ENCODE results near the gene WDR35.
A peak's percentile ranks its signal among the peaks of the same experiment; 100 is the strongest.
"Not testable (repeated sequence)": the region's sequence is repeated elsewhere in the genome, so short reads cannot be mapped to it uniquely, and the experiment has no call there.

Gene WDR35

DNA sequence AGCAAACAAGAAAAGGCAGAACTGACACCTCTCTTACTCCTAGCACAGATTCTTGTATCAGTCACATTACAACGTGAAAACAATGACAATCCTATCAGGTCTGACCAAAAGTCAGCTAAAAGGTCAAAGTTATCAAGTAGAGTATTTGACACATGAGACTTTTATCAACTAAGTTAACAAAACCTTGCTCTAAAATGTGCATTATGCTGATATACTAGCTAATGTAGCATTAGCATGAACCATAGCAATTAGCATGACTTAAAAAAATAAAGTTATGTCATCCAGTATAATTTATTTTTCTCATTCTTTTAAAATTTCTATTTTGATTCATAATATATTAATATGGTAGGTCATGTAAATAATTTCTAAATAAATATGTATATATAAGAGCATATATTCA is 46.7 kb downstream of the WDR35 start:
- DNase-seq (ENCODE audit: insufficient read length, low spot score), result no peak
- FAIRE-seq, result no peak

- no peak for FAIRE-seq
Observed at GRCh38 chr2:19942199-19942598, 47.7 kb downstream of the WDR35 start.

DNA sequence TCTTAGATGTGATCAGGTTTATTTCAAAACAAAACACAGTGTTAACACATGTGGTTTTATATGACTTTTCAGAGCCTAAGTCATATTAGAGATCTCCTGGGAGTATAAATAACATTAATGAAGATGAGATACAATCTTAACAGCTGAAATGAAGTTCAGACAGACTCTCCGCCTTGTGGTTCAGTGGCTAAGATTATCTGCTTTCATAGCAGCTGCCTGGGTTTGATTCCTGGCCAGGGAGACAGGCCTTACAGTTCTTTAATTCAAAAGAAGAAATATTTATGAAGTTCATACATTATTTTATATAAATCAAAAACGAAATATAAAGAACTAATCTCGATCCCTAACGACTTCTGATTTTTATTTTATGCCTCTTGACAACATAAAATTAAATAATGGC is 52.9 kb downstream of the WDR35 start:
- no peak for DNase-seq (ENCODE audit: insufficient read length, low spot score)
- no peak for FAIRE-seq

More at GRCh38 chr2:19942199-19942598, 47.7 kb downstream of the WDR35 start:
- DNase-seq (ENCODE audit: insufficient read length, low spot score), result no peak

DNA sequence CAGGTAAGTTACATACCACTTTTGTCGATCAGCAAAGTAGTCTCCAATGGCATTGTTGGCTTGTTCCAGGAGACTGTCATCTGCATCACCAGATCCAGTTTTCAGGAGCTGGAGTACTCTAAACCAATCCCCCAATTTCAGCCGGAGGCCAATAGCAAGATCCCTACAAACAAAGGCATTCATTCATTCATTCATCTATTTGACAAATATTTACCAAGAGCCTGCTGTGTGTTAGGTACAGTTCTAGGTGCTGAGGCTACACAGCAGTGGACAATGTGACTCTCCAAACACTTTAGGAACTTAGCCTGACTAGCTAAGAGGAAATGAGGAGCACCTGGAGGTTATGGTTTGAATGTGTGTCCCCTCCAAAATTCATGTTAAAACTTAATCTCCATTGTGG is 53.7 kb downstream of the WDR35 start:
- no peak for FAIRE-seq
- DNase-seq (ENCODE audit: insufficient read length, low spot score), result no peak

DNA sequence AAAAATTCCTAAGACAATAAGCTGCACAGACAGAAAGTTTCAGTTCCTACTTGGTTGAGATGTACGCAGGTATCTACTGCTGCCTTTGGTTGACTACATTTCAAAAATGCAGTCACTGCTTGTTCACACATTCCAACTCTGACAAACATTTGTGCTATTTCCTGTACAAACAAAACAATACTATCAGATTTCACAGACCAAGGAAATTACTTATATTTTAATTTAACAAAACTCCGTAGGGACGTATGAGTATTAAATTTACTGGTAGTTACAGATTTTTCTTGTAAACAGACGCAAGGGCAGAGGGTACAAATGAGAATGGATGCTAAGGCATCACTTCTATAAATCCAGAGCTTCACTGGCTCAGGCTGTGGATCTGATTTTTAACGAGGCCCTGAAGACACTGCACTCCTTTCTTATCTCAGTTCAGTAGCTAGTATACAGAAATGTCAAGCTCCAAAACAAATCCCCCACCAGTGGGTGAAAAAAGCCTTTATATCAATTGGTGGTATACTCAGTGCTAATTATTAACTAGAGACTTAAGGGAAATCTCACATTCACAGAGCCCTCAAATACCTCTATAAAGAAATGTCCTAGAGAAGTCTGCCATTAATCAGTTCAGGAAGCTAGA is 56.4 kb downstream of the WDR35 start:
- FAIRE-seq (peak; percentile 94), DNase-seq (ENCODE audit: insufficient read length, low spot score) (no peak)

DNA sequence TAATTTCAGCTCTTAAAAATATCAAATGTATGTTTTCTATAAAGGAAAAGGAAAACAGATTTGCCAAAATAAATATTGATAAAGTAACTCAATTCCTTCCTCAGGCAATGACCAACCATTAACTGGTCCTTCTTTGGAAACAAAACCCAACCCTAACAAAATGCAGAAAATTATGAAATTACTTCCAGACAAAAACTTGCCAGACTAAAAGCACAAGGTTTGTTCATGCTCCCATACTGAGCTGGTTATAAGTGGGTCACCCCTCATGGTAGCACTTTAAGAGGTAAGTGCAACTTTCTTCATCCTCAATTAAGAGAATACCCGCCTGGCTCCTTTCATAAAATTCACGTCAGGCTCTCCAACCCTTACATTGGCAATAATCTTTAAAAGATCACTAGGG is 57.0 kb downstream of the WDR35 start:
- FAIRE-seq, result no peak
- no peak for DNase-seq (ENCODE audit: insufficient read length, low spot score)

GRCh38 chr2:19929226-19929625 is 60.7 kb downstream of the WDR35 start:
- no peak for FAIRE-seq
- DNase-seq (ENCODE audit: insufficient read length, low spot score), result no peak

GRCh38 chr2:19927816-19928215 is 62.1 kb downstream of the WDR35 start:
- FAIRE-seq; DNase-seq (ENCODE audit: insufficient read length, low spot score): not testable (repeated sequence)

DNA sequence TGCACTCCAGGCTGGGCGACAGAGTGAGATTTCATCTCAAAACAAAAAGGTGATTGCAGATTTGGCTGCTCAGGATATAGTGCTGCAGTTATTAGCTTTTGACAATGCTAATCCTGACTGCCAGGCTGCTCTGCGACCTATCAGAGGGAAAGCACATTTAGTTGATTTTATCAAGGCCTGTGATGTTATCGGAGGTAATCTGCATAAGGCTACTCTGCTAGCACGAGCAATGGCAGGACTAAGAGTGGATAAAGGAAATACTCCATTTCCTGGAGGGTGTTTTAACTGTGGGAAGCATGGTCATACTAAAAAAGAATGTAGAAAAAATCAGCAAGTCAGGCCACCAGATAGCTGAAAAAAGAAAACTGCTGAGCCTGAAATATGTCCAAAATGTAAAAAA is 65.4 kb downstream of the WDR35 start:
- not testable (repeated sequence) for DNase-seq (ENCODE audit: insufficient read length, low spot score); FAIRE-seq

DNA sequence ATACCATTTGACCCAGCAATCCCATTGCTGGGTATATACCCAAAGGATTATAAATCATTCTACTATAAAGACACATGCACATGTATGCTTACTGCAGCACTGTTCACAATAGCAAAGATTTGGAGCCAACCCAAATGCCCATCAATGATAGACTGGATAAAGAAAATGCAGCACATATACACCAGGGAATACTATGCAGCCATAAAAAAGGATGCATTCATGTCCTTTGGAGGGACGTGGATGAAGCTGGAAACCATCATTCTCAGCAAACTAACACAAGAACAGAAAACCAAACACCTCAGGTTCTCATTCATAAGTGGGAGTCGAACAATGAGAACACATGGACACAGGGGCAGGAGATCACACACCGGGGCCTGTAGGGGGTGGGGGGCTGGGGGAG is 67.7 kb downstream of the WDR35 start:
- not testable (repeated sequence) for DNase-seq (ENCODE audit: insufficient read length, low spot score); FAIRE-seq

- DNase-seq (ENCODE audit: insufficient read length, low spot score) (no peak), FAIRE-seq (no peak)
Observed at GRCh38 chr2:19916385-19916950, 73.4 kb downstream of the WDR35 start.

DNA sequence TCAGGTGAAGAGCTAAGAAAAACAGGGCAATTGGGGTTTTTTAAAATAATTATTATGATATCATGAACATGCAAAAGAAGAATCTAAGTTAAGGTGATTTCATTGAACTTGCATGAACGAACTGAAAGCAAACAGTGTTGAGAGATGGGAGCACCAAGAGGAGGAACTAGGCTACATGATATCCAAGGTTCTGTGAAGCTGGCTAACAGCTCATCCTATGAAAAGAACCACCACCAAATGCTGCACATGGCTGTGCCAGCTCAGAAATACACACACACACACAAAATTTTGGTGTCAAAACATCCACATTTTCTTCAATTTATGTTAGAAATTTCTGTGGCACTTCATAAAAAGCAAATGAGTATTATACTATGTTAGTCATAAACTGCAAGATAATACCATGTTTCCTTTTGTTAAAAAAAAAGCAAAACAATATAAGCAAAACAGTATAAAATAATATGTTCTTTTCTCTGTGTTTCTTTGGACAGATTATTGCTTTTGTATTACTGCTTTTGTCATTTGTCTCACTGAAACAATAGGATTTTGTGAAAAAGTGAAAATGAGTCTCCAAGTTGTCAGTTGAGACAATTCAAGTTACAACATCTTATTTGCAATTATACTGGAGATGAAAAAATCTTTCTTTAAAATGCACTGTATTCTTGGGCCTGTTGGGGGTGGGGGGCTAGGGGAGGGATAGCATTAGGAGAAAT is 75.5 kb downstream of the WDR35 start:
- DNase-seq (ENCODE audit: insufficient read length, low spot score) (no peak), FAIRE-seq (peak; percentile 8)

- FAIRE-seq (no peak), DNase-seq (ENCODE audit: insufficient read length, low spot score) (no peak)
Observed at GRCh38 chr2:19911808-19912509, 77.9 kb downstream of the WDR35 start.

DNA sequence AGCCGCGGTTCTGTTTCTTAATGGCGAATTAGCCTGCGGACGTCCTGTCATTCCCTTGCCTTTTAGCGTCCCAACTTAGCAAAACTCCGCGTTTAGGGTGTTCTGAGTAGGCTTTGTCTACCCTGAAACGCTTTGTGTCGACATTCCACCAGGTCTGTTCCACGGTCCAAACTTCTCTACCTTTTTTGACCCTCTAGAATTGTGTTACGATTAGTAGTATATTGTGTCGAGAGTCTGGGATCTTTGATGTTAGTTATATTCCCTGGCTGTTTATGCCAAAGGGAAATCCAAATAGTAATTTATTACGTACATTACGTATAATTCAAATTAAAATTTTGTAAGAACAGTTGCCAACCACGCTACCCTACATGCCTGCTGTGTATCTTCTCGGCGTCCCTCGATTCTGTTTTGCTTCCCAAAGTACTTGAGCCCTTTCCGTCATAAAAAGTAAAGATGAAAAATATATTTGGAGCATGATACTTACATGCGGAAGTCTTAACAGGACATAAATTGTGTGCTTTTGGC is 87.6 kb downstream of the WDR35 start:
- DNase-seq (ENCODE audit: insufficient read length, low spot score) (no peak), FAIRE-seq (peak; percentile 57)

DNA sequence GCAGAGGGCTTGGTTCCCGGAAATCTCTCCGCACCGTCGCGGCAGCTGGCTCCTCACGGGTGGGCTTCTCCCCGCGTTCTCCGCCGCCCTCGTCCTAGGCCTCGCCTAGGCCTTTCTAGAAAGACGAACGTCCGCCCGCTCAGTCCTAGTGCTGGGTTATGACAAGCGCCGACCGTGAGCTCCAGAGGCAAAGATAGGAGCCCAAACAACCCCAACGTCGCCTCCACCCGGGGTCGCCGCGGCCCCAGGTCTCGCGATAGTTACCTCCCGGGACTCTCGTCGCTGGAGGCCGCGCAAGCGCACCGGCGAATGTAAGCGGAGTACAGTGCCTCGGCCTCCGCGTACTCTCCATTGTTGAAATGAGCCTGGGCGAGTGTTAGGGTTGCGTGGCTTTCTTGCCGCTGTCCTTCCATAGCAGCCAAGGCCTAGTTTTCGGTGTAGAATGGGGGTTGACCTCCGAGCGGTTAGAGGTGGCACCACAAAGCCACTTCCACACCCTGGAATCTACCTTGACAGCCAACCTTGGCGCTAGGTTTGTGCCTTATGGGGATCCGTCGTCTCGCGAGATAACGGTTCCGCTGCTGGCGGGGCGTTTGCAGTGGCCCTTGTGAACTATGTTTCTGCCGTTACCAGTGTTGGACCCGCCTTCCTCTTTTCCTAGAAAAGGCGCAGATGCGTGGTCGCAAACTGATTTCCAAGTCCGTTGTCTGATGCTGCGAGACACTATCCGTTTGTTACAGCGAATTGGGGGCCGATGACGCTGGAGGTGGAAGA is 88.3 kb downstream of the WDR35 start, which contains the start of gene TTC32:
Gene TTC32, minus strand, starts transcription at position 542 of the 774 bp plus-strand sequence. Its CDS starts 129 bp downstream, at position 413.
- peak; percentile 95 for FAIRE-seq

DNA sequence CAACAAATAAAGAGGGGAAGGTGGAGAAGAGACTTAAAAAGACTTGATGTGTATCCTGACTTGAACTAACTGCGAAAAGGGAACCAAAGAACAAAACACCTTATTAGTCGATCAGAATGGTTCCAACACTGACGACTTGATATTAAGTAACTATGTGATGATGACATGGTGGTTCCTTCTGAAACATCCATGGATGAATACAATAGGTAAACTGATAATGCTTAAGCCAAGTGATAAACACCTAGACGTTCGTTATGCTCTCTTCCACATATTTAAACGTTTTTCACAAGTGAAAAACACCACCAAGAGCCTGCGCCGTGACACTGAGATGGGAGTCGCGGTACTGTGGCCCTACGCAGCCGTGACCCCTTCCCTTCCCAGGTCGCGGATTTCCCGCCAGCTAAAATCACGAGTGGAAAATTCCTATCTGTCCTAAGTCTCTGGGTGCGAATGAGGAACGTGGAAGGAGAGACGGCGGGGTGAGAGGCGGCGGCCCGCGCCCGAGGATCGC is 88.9 kb downstream of the WDR35 start:
- DNase-seq (ENCODE audit: insufficient read length, low spot score) (no peak), FAIRE-seq (peak; percentile 72)

More for the DNA sequence above, 88.3 kb downstream of the WDR35 start, which contains the start of gene TTC32:
- peak; percentile 66 for DNase-seq (ENCODE audit: insufficient read length, low spot score)

GRCh38 chr2:19899985-19900930 is 89.6 kb downstream of the WDR35 start:
- no peak for DNase-seq (ENCODE audit: insufficient read length, low spot score)

DNA sequence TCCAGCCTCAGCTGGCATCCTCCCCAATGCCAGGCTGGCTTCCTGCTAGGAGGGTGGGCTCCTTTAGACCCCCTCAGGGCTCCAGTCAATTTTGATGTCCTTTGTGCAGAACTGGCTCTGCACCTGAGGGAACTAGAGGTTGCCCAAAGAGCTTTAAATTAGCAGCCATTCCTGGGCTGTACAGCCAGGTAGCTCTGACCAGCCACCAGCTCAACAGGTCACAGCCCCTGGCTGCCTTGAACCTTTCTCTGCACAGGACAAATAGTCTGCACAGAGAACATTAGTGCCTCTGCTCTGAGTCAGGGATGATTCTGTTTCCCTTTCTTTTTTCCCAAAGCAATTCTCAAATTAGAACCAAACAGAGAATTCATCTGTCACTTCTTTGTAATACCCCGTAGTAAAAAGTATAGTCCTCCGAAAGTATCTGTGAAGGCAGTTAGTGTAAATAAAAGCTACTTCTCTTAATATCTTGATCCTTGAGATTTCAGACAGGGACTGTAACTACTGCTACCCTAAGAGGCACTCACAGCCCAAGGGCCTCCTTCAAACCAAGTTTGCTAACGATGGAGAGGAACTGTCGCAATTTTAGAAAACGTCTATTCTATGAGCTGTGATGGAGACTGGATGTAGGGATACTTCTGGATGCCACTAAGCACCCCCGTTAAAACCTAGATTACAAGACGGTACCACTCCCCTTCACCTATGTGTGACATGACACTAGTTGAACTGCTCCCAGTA is 91.1 kb downstream of the WDR35 start:
- DNase-seq (ENCODE audit: insufficient read length, low spot score) (no peak), FAIRE-seq (no peak)

More at GRCh38 chr2:19899985-19900930, 89.6 kb downstream of the WDR35 start:
- peak; percentile 86 for FAIRE-seq

All from GM19239 (cell line).